Measurements from ENCODE around the gene AOAH.

- TF ChIP-seq EZH2 (IDR thresholded peaks at IDR 0.05; ENCODE audit: borderline replicate concordance, low read depth, low read length, severe bottlenecking): no peak
- no peak for TF ChIP-seq CTCF (IDR thresholded peaks at IDR 0.05; ENCODE audit: borderline replicate concordance, extremely low read depth, low read length, poor library complexity, severe bottlenecking)
These were observed 81.9 kb downstream of the AOAH start for GRCh38 chr7:36642414-36642813.

Data from DND-41 (cell line).